GM23338 (cell line): ENCODE data around the gene SLC22A5. TPM values are rescaled to one million over a fixed set of nuclear protein-coding genes. Genes with fewer than 3 reads are reported as not detected.

Source experiments
- ATAC-seq: fragments of 200-7000 bp; cut with Tn5 transposase; 3 replicates; pipeline ENCODE4 v1.9.1; 2020
- DNase-seq: peaks from one replicate; pipeline ENCODE4 v3.0.0-alpha.2; 2015; ENCODE audit warnings: low spot score
- H2AFZ ChIP-seq: fragments of 200-600 bp; sonication (generic); 2 replicates; pipeline ENCODE4 v1.8.0; 2016; ENCODE audit warnings: antibody characterized with exemption, mild to moderate bottlenecking, moderate library complexity
- H3F3A ChIP-seq: fragments of 200-600 bp; sonication (generic); replicated peaks from 2 replicates; pipeline ENCODE4 v1.8.0; 2017; ENCODE audit warnings: antibody characterized with exemption, mixed run types, low read depth
- H3K27ac ChIP-seq: fragments of 200-600 bp; sonication (generic); 2 replicates; pipeline ENCODE4 v1.6.1; 2016; ENCODE audit warnings: low read depth
- H3K27me3 ChIP-seq: fragments of 200-600 bp; sonication (generic); 2 replicates; pipeline ENCODE4 v1.8.0; 2016; ENCODE audit warnings: mild to moderate bottlenecking, mixed run types, moderate library complexity; ENCODE audit not compliant: insufficient read depth
- H3K36me3 ChIP-seq: fragments of 200-600 bp; sonication (generic); 2 replicates; pipeline ENCODE4 v1.8.0; 2016; ENCODE audit warnings: mild to moderate bottlenecking; ENCODE audit not compliant: insufficient read depth
- H3K4me1 ChIP-seq: fragments of 200-600 bp; sonication (generic); 2 replicates; pipeline ENCODE4 v1.8.0; 2016; ENCODE audit warnings: mild to moderate bottlenecking, moderate library complexity; ENCODE audit not compliant: insufficient read depth
- H3K4me2 ChIP-seq: fragments of 200-600 bp; sonication (generic); 2 replicates; pipeline ENCODE4 v1.7.1; 2017; ENCODE audit warnings: mixed run types
- H3K4me3 ChIP-seq: fragments of 200-600 bp; sonication (generic); 2 replicates; pipeline ENCODE4 v1.6.1; 2016; ENCODE audit warnings: mixed run types
- H3K79me2 ChIP-seq: fragments of 200-600 bp; sonication (generic); replicated peaks from 2 replicates; pipeline ENCODE4 v1.8.0; 2017; ENCODE audit warnings: mild to moderate bottlenecking; ENCODE audit not compliant: insufficient read depth
- H3K9me2 ChIP-seq: fragments of 200-600 bp; sonication (generic); 2 replicates; pipeline ENCODE4 v1.8.0; 2017; ENCODE audit not compliant: insufficient read depth
- H4K20me1 ChIP-seq: fragments of 200-600 bp; sonication (generic); replicated peaks from 2 replicates; pipeline ENCODE4 v1.8.0; 2017; ENCODE audit warnings: mild to moderate bottlenecking; ENCODE audit not compliant: insufficient read depth
- H3K27ac Mint-ChIP-seq: 2 replicates; pipeline ENCODE4 v1.8.0; 2020; ENCODE audit warnings: inconsistent platforms, mild to moderate bottlenecking, moderate library complexity, mixed read lengths
- H3K27me3 Mint-ChIP-seq: 3 replicates; pipeline ENCODE4 v1.8.0; 2022; ENCODE audit warnings: low read depth, mild to moderate bottlenecking, moderate library complexity, mixed read lengths, inconsistent platforms; ENCODE audit not compliant: insufficient read depth, poor library complexity
- H3K36me3 Mint-ChIP-seq: 3 replicates; pipeline ENCODE4 v1.8.0; 2021; ENCODE audit warnings: low read depth, mild to moderate bottlenecking, inconsistent platforms, moderate library complexity, mixed read lengths
- H3K4me1 Mint-ChIP-seq: 3 replicates; pipeline ENCODE4 v1.8.0; 2020; ENCODE audit warnings: mild to moderate bottlenecking, inconsistent platforms, mixed read lengths
- H3K4me3 Mint-ChIP-seq: 3 replicates; pipeline ENCODE4 v1.8.0; 2021; ENCODE audit warnings: moderate library complexity, mild to moderate bottlenecking, inconsistent platforms, mixed read lengths
- H3K9me3 Mint-ChIP-seq: 3 replicates; pipeline ENCODE4 v1.8.0; 2020; ENCODE audit warnings: moderate library complexity, mild to moderate bottlenecking, inconsistent platforms, mixed read lengths
- CREB1 ChIP-seq: fragments of 250-450 bp; sonication (Bioruptor Pico); IDR thresholded peaks from 2 replicates; pipeline ENCODE4 v1.5.0; 2020; ENCODE audit warnings: low read depth, mild to moderate bottlenecking, moderate library complexity
- CTCF ChIP-seq, 2 experiments: fragments of 200-600 bp in 1 of 2; sonication (generic) in 1 of 2; conservative IDR thresholded peaks; 2 replicates each; pipeline versions ENCODE4 v1.5.1 to v1.6.1; 2016 to 2017; ENCODE audit warnings: antibody characterized with exemption in 2 of 2, low read depth in 2 of 2, mild to moderate bottlenecking in 2 of 2, moderate library complexity in 1 of 2
- ETS1 ChIP-seq: IDR thresholded peaks from 2 replicates; pipeline ENCODE4 v1.6.1; 2016; ENCODE audit warnings: antibody characterized with exemption
- EZH2 ChIP-seq: fragments of 200-600 bp; sonication (generic); IDR thresholded peaks from one replicate; pipeline ENCODE4 v1.8.0; 2017; ENCODE audit warnings: antibody characterized with exemption, mild to moderate bottlenecking, low read depth; ENCODE audit not compliant: unreplicated experiment
- EZH2phosphoT487 ChIP-seq: fragments of 200-600 bp; sonication (generic); IDR thresholded peaks from one replicate; pipeline ENCODE4 v1.8.1; 2018; ENCODE audit warnings: antibody characterized with exemption; ENCODE audit not compliant: unreplicated experiment
- JUNB ChIP-seq: IDR thresholded peaks from one replicate; pipeline ENCODE4 v1.6.1; 2016; ENCODE audit warnings: antibody characterized with exemption; ENCODE audit not compliant: unreplicated experiment
- NANOG ChIP-seq: IDR thresholded peaks from 2 replicates; pipeline ENCODE4 v1.6.1; 2016; ENCODE audit warnings: antibody characterized with exemption, borderline replicate concordance
- POLR2AphosphoS5 ChIP-seq: IDR thresholded peaks from 2 replicates; pipeline ENCODE4 v1.6.1; 2016; ENCODE audit warnings: antibody characterized with exemption, low read depth
- REST ChIP-seq: IDR thresholded peaks from one replicate; pipeline ENCODE4 v1.6.1; 2018; ENCODE audit warnings: antibody characterized with exemption; ENCODE audit not compliant: unreplicated experiment
- STAT1 ChIP-seq: IDR thresholded peaks from one replicate; pipeline ENCODE4 v1.6.1; 2016; ENCODE audit warnings: antibody characterized with exemption; ENCODE audit not compliant: unreplicated experiment
- ZNF114 ChIP-seq: fragments of 250-450 bp; sonication (Bioruptor Pico); IDR thresholded peaks from 2 replicates; pipeline ENCODE4 v1.5.0; 2020; ENCODE audit warnings: mild to moderate bottlenecking, moderate library complexity
- ZNF462 ChIP-seq: fragments of 250-450 bp; sonication (Bioruptor Pico); IDR thresholded peaks from 2 replicates; pipeline ENCODE4 v1.5.0; 2020; ENCODE audit warnings: mild to moderate bottlenecking, moderate library complexity
- polyA plus RNA-seq: library from polyadenylated mRNA; unstranded; fragments of >200 nt; fragmentation: Nextera tagmentation; extraction: Ambion mirVana; gene quantifications from 2 replicates; pipeline ENCODE4 v1.2.1, GENCODE V29; 2016
- total RNA-seq: library from RNA; depleted of rRNA; stranded (reverse); fragments of >200 nt; shearing (Covaris generic); gene quantifications from 2 replicates; pipeline ENCODE4 v1.2.3, GENCODE V29; 2014

SLC22A5 gene
- total and polyA plus RNA-seq, 2 experiments from 2014 or later, result 1.9 to 2.4 TPM

GRCh38 chr5:132383261-132383660 lies 13.8 kb downstream of the SLC22A5 start (continued):
- TF ChIP-seq REST, result no peak
- TF ChIP-seq CREB1 (CRISPR knock-in tag), result no peak

GRCh38 chr5:132383984-132384383 lies 14.5 kb downstream of the SLC22A5 start:
- Histone ChIP-seq H2AFZ (no peak overlapping the region), H4K20me1 (no peaks in the 10 kb centered on the region), H3K27me3 (no peaks in the 10 kb centered on the region), H3K36me3 (no peaks in the 10 kb centered on the region), H3K9me2 (no peaks in the 10 kb centered on the region), H3K27ac (no peak overlapping the region), H3K4me1 (peaks cover 11% of the 10 kb centered on the region), H3F3A (no peaks in the 10 kb centered on the region), H3K4me3 (no peak overlapping the region), H3K79me2 (no peaks in the 10 kb centered on the region), H3K4me2 (no peak overlapping the region)
- H3K27ac Mint-ChIP-seq, result no peak overlapping the region
- H3K4me1 Mint-ChIP-seq, result peaks cover 16% of the 10 kb centered on the region
- H3K27me3 Mint-ChIP-seq, result no peaks in the 10 kb centered on the region
- no peak for ATAC-seq
- H3K9me3 Mint-ChIP-seq, result no peaks in the 10 kb centered on the region
- no peak for DNase-seq
- H3K4me3 Mint-ChIP-seq, result no peak overlapping the region
- no peaks in the 10 kb centered on the region for H3K36me3 Mint-ChIP-seq
- TF ChIP-seq POLR2AphosphoS5, result no peak
- TF ChIP-seq ETS1, result no peak
- TF ChIP-seq NANOG, result no peak
- TF ChIP-seq EZH2, result no peak
- no peak for TF ChIP-seq STAT1
- TF ChIP-seq CREB1 (CRISPR knock-in tag), result no peak
- TF ChIP-seq JUNB, result no peak
- no peak for TF ChIP-seq EZH2phosphoT487
- no peak for TF ChIP-seq ZNF462 (CRISPR knock-in tag)
- no peak for TF ChIP-seq CTCF (conservative IDR thresholded peaks at IDR 0.05; ENCODE audit: low read depth in 2 of 2)
- no peak for TF ChIP-seq ZNF114 (CRISPR knock-in tag)
